Activated T-cell treated with anti-CD3 and anti-CD28 coated beads for 48 hours (primary cell): Measurements from ENCODE around the gene ACTR6.
"Not testable (repeated sequence)": the region's sequence is repeated elsewhere in the genome, so short reads cannot be mapped to it uniquely, and the experiment has no call there.

Experiments
- DNase-seq: peaks from one replicate; pipeline ENCODE4 v3.0.0-alpha.2; 2020; ENCODE audit warnings: low read depth

Gene ACTR6

GRCh38 chr12:100200463-100201181 lies at the start of gene ACTR6:
Gene ACTR6 (plus strand): TSS chr12:100200815. CDS start chr12:100200852, 37 bp downstream.
- peak; percentile 89 for DNase-seq

GRCh38 chr12:100151769-100152168 lies 48.8 kb upstream of the ACTR6 start:
- no peak for DNase-seq

DNA sequence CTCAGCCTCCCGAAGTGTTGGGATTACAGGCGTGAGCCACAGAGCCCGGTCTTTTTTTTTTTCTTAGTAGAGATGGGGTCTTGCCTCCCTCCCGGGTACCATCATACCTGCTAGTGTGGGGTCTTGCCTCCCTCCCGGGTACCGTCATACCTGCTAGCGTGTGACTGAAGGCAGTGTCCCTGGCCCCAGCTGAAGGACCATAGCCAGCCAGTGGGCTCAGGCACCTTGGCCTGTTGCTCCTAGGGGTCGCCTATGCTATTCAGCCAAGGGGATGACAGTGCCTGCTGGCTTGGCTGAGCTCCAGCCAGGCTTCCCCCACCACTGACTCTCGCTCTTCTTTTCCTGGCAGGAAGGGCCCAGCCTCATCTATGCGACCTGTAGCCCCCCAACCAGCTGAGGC lies 47.5 kb upstream of the ACTR6 start:
- no peak for DNase-seq

- peak; percentile 67 for DNase-seq
These were observed 46.0 kb upstream of the ACTR6 start for GRCh38 chr12:100154474-100155247.

GRCh38 chr12:100156731-100157426 lies 43.7 kb upstream of the ACTR6 start:
- DNase-seq: no peak

DNA sequence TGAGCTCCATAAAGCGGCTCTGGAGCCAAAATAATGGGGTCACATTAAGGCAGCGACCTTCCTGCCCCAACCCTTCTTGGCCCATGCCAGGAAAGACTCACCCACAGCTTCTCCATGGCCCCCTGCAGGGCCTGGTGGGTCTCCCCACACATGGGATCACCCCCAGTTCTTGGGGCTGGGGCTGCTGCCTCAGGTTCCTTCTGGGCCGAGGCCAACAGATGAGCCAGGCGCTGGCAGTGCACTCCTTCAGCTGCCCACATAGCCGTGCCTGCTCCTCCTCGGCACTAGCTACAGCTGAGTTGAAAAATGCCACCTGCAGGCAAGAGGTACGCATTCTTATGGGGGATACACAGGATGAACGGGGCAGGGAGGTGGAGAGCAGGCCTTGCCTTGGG lies 43.2 kb upstream of the ACTR6 start:
- no peak for DNase-seq

DNA sequence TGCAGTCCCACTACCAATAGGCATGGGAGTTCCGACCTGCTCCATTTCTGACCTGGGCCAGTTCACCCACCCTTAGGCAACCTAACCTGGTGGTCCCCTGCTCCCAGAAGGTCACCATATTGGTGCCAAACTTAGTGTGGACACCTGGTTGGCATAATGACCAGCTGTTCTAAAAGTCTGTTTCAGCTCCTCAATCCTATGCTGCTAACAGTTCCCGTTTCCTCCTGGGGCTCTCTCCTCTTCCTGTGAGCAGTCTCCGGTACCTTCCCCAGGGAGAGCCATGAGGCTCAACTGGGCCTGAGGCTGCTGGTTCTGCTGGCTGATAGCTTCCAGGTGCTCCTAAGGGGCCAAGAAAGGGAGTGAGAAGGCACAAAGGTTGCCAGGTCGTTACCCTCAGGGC lies 42.1 kb upstream of the ACTR6 start:
- DNase-seq: no peak

- DNase-seq: no peak
These were observed 41.1 kb upstream of the ACTR6 start for GRCh38 chr12:100159391-100160104.

DNA sequence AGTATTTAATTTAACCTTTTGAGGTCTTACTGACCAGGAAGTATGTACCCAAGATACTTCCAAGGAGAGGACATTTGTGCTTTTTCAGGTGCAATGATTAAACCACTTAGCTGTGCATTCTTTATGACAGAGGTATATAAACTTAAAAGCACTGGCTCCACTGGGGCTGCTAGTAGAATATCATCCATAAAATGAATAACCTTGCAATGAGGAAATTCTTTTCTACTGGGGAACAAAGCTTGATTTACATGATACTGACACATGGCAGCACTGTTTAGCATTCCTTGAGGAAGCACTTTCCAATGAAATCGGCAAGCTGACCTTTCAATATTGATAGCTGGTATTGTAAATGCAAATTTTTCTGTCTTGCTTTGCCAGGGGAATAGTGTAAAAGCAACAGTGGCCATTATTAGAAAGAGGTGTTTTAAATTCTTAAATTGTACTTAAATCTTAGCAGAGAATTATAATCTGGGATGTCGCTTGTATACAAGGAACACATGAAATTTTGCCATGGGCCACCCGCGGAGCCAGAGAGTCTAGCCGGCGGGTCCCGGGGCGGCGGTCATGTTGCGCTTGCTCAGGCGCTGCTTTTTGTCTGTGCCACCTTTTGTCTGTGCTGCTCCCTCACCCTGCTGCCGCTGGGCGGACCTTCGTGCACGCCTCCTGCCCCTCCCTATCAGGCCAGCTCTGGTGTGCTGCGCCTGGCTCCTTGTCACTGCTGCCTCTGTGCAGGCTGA lies 37.0 kb upstream of the ACTR6 start:
- DNase-seq: peak; percentile 62

DNA sequence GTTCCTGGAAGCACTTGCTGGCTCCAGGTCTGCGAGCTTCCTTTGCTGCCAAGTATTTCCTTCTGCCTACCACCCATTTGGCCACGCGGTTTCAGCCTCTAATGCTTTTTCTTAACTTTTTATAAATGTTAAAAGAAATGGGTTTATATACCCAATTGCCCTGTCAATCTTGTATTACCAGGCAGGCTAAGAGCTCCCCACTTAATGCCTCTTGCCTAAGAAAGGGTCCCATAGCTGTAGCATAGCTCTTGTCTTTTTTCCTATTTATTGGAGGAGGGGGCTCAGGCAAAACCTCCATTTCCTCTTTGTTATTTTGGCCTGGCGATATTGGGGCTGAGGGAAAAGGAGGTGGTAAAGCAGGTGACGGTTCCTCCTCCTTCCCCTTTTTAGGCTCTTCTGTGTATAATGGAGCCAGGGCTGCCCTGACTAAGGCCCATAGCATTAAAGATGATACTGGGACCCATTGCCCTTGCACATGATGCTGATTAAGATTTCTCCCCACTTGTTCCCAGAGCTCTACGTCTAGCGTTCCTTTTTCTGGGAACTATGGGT lies 36.4 kb upstream of the ACTR6 start:
- no peak for DNase-seq

- DNase-seq: no peak
These were observed 35.3 kb upstream of the ACTR6 start for GRCh38 chr12:100165356-100165755.

GRCh38 chr12:100166232-100166631 lies 34.4 kb upstream of the ACTR6 start:
- DNase-seq: no peak

DNA sequence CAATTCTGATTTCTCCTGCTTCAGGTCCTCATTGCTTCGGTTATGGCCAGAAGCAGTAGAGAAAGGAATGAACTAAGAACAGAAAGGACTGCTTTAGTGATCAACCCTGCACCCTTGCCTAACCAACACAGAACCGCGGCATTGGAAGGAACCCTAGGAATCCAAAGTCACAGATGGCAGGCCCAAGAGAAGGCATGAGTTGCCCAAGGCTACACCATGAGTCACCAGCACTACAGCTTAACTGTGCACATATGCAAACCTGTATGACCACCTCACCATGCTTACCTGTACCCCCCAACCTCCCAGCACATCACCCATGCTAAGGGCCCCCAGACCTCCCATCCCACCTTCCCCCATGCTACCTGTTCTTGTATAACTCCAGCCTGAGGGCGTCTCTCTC lies 32.1 kb upstream of the ACTR6 start:
- DNase-seq: no peak

- no peak for DNase-seq
These were observed 31.3 kb upstream of the ACTR6 start for GRCh38 chr12:100169345-100169744.

DNA sequence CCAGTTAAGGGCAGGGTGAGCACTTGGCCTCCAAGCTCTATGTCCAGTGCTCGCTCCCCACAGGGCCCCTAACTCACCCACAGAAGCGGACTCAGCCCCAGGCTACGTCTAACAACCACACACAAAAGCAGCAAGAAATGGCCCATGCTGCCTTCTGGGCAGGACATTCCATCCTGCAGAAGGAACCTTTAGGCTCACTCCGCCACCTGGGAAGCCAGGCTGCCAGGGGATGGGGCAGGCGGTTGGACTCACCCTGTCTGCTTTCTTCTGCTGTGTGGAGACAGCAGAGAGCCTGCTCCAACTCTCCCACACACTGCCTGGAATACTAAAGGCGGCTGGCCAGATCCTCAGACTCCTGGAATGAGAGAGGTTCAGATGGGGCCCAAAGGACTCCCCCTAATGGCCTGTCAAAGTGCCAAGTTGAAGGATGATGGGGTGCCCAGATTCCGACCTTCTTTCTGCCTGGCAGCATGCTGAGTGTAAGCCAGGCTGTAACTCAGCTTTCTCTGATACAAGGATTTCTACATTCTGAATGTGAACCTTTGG lies 30.2 kb upstream of the ACTR6 start:
- DNase-seq: no peak

GRCh38 chr12:100171248-100171647 lies 29.4 kb upstream of the ACTR6 start:
- DNase-seq: no peak

- DNase-seq: no peak
These were observed 27.5 kb upstream of the ACTR6 start for GRCh38 chr12:100173111-100173510.

GRCh38 chr12:100174495-100174894 lies 26.1 kb upstream of the ACTR6 start:
- no peak for DNase-seq

- not testable (repeated sequence) for DNase-seq
These were observed 24.1 kb upstream of the ACTR6 start for GRCh38 chr12:100176493-100176892.

GRCh38 chr12:100179252-100179651 lies 21.4 kb upstream of the ACTR6 start:
- no peak for DNase-seq

- no peak for DNase-seq
These were observed 16.0 kb upstream of the ACTR6 start for GRCh38 chr12:100184549-100185145.
